Measurements from ENCODE around the gene MYO1E.

The MYO1E gene

GRCh38 chr15:59322056-59322759 is 50.5 kb downstream of the MYO1E start:
- no peak for DNase-seq (ENCODE audit: low read depth)
- H3K4me3 ChIP-seq (replicated peaks; ENCODE audit: low read depth, low read length): no peak overlapping the region
- no peak for TF ChIP-seq CTCF (IDR thresholded peaks at IDR 0.05; ENCODE audit: low read length, missing control alignments)

GRCh38 chr15:59321000-59321689 is 51.5 kb downstream of the MYO1E start:
- no peak for DNase-seq (ENCODE audit: low read depth)
- no peak overlapping the region for H3K4me3 ChIP-seq (replicated peaks; ENCODE audit: low read depth, low read length)
- no peak for TF ChIP-seq CTCF (IDR thresholded peaks at IDR 0.05; ENCODE audit: low read length, missing control alignments)

- no peak for TF ChIP-seq CTCF (IDR thresholded peaks at IDR 0.05; ENCODE audit: low read length, missing control alignments)
- no peak for DNase-seq (ENCODE audit: low read depth)
- no peak overlapping the region for H3K4me3 ChIP-seq (replicated peaks; ENCODE audit: low read depth, low read length)
Observed at GRCh38 chr15:59317211-59317610, 55.5 kb downstream of the MYO1E start.

- no peak overlapping the region for H3K4me3 ChIP-seq (replicated peaks; ENCODE audit: low read depth, low read length)
- TF ChIP-seq CTCF (IDR thresholded peaks at IDR 0.05; ENCODE audit: low read length, missing control alignments): no peak
- no peak for DNase-seq (ENCODE audit: low read depth)
Observed at GRCh38 chr15:59315914-59316451, 56.7 kb downstream of the MYO1E start.

- TF ChIP-seq CTCF (IDR thresholded peaks at IDR 0.05; ENCODE audit: low read length, missing control alignments): no peak
- DNase-seq (ENCODE audit: low read depth): peak; percentile 39
- no peak overlapping the region for H3K4me3 ChIP-seq (replicated peaks; ENCODE audit: low read depth, low read length)
Observed at GRCh38 chr15:59313641-59314332, 58.9 kb downstream of the MYO1E start.

- DNase-seq (ENCODE audit: low read depth): no peak
- TF ChIP-seq CTCF (IDR thresholded peaks at IDR 0.05; ENCODE audit: low read length, missing control alignments): no peak
Observed at GRCh38 chr15:59312205-59312604, 60.5 kb downstream of the MYO1E start.

More at GRCh38 chr15:59312205-59312604, 60.5 kb downstream of the MYO1E start:
- H3K4me3 ChIP-seq (replicated peaks; ENCODE audit: low read depth, low read length): no peak overlapping the region
